ENCODE results near the gene IL24. TPM values are rescaled to one million over a fixed set of nuclear protein-coding genes. Genes with fewer than 3 reads are reported as not detected.

Gene IL24
- total RNA-seq, 1 donor from 2014 or later = not detected

DNA sequence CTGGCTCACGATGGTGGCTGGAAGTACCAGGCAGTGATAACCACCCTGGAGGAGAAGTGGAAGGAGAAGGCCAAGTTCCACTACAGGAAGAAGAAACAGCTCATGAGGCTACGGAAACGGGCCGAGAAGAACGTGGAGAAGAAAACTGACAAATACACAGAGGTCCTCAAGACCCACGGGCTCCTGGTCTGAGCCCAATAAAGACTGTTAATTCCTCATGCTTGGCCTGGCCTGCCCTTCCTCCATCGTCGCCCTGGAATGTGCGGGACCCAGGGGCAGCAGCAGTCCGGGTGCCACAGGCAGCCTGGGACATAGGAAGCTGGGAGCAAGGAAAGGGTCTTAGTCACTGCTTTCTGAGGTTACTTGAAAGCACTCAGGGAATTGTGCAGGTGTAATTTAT is 10.8 kb downstream of the IL24 start:
- Mint-ChIP-seq H3K27me3 (ENCODE audit: unreplicated experiment) (peaks cover 8% of the 10 kb centered on the region), H3K27ac (ENCODE audit: unreplicated experiment) (no peak overlapping the region), H3K4me1 (ENCODE audit: low read depth, unreplicated experiment) (no peaks in the 10 kb centered on the region), H3K9me3 (ENCODE audit: unreplicated experiment) (peaks cover 3% of the 10 kb centered on the region), H3K4me3 (ENCODE audit: unreplicated experiment) (peak overlapping the region; percentile 18), H3K36me3 (ENCODE audit: unreplicated experiment) (no peaks in the 10 kb centered on the region)
- no peak for DNase-seq
- TF ChIP-seq CTCF (IDR thresholded peaks at IDR 0.05; ENCODE audit: partially characterized antibody, unreplicated experiment) = no peak

- Mint-ChIP-seq H3K27me3 (ENCODE audit: unreplicated experiment) (peaks cover 15% of the 10 kb centered on the region), H3K36me3 (ENCODE audit: unreplicated experiment) (no peaks in the 10 kb centered on the region), H3K4me1 (ENCODE audit: low read depth, unreplicated experiment) (no peaks in the 10 kb centered on the region), H3K4me3 (ENCODE audit: unreplicated experiment) (peak overlapping the region; percentile 67), H3K27ac (ENCODE audit: unreplicated experiment) (no peak overlapping the region), H3K9me3 (ENCODE audit: unreplicated experiment) (peaks cover 2% of the 10 kb centered on the region)
- no peak for TF ChIP-seq CTCF (IDR thresholded peaks at IDR 0.05; ENCODE audit: partially characterized antibody, unreplicated experiment)
- DNase-seq = peak; percentile 37
Observed at GRCh38 chr1:206909161-206909882, 12.1 kb downstream of the IL24 start.

GRCh38 chr1:206909883-206910318 is 12.7 kb downstream of the IL24 start:
- Mint-ChIP-seq H3K27ac (ENCODE audit: unreplicated experiment) (no peak overlapping the region), H3K4me3 (ENCODE audit: unreplicated experiment) (peak overlapping the region; percentile 67), H3K9me3 (ENCODE audit: unreplicated experiment) (no peaks in the 10 kb centered on the region), H3K4me1 (ENCODE audit: low read depth, unreplicated experiment) (no peaks in the 10 kb centered on the region), H3K27me3 (ENCODE audit: unreplicated experiment) (peaks cover 17% of the 10 kb centered on the region), H3K36me3 (ENCODE audit: unreplicated experiment) (no peaks in the 10 kb centered on the region)
- no peak for TF ChIP-seq CTCF (IDR thresholded peaks at IDR 0.05; ENCODE audit: partially characterized antibody, unreplicated experiment)
- DNase-seq = no peak

- Mint-ChIP-seq H3K4me3 (ENCODE audit: unreplicated experiment) (no peak overlapping the region), H3K4me1 (ENCODE audit: low read depth, unreplicated experiment) (no peaks in the 10 kb centered on the region), H3K27ac (ENCODE audit: unreplicated experiment) (no peak overlapping the region), H3K36me3 (ENCODE audit: unreplicated experiment) (no peaks in the 10 kb centered on the region), H3K27me3 (ENCODE audit: unreplicated experiment) (peaks cover 17% of the 10 kb centered on the region), H3K9me3 (ENCODE audit: unreplicated experiment) (no peaks in the 10 kb centered on the region)
- TF ChIP-seq CTCF (IDR thresholded peaks at IDR 0.05; ENCODE audit: partially characterized antibody, unreplicated experiment) = peak; percentile 95
- DNase-seq = no peak
Observed at GRCh38 chr1:206911064-206911663, 13.9 kb downstream of the IL24 start.

GRCh38 chr1:206912445-206913095 is 15.3 kb downstream of the IL24 start:
- no peaks in the 10 kb centered on the region for H3K4me1 Mint-ChIP-seq (ENCODE audit: low read depth, unreplicated experiment)
- H3K27me3 Mint-ChIP-seq (ENCODE audit: unreplicated experiment) = peaks cover 13% of the 10 kb centered on the region
- H3K27ac Mint-ChIP-seq (ENCODE audit: unreplicated experiment) = no peak overlapping the region
- H3K4me3 Mint-ChIP-seq (ENCODE audit: unreplicated experiment) = no peak overlapping the region
- peak; percentile 75 for DNase-seq
- H3K36me3 Mint-ChIP-seq (ENCODE audit: unreplicated experiment) = no peaks in the 10 kb centered on the region
- H3K9me3 Mint-ChIP-seq (ENCODE audit: unreplicated experiment) = no peaks in the 10 kb centered on the region
- TF ChIP-seq CTCF (IDR thresholded peaks at IDR 0.05; ENCODE audit: partially characterized antibody, unreplicated experiment) = peak; percentile 85
